ENCODE measurements around the gene ZNF280A.

DNA sequence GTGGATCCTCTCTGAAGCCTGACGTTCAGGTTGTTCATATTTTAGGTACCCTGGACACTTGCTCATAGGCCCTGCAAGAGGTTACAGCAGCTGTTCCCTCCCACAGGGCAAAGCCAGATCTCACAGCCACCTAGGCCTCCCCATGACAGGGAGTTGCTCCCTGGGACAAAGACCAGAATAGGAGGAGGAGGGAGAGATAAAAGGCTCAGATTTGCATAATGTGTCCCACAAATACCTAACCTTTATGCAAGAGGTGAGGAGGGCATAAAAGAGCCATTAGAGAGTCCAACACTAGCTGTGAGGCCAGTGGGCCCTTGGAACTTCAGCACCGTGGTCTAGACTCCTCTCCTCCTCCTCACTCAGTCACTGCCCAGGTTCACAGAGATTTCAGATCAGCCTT lies 45.3 kb downstream of the ZNF280A start:
- TF ChIP-seq FOXP2 (optimal IDR thresholded peaks at IDR 0.05; ENCODE audit: control extremely low read depth, extremely low read length, insufficient read depth) (no peak), POLR2AphosphoS5 (IDR thresholded peaks at IDR 0.05; ENCODE audit: borderline replicate concordance, low read depth, low read length) (no peak), EZH2 (IDR thresholded peaks at IDR 0.05) (no peak)

All from SK-N-MC (cell line).